Measurements from ENCODE around the gene MYCN.

MYCN gene

GRCh38 chr2:15979759-15980604 is 39.6 kb downstream of the MYCN start:
- H3K36me3 ChIP-seq (ENCODE audit: insufficient read depth, low read length): no peaks in the 10 kb centered on the region
- H3K9ac ChIP-seq (ENCODE audit: low read depth, low read length): no peak overlapping the region
- H3K4me3 ChIP-seq (ENCODE audit: low read length): no peak overlapping the region
- H3K4me1 ChIP-seq (ENCODE audit: control insufficient read depth, insufficient read depth, low read length): no peaks in the 10 kb centered on the region
- H3K9me3 ChIP-seq (replicated peaks; ENCODE audit: low read length): no peaks in the 10 kb centered on the region
- H3K27me3 ChIP-seq (ENCODE audit: control insufficient read depth, insufficient read depth, low read length): no peaks in the 10 kb centered on the region
- H3K4me2 ChIP-seq (ENCODE audit: low read length): no peak overlapping the region

DNA sequence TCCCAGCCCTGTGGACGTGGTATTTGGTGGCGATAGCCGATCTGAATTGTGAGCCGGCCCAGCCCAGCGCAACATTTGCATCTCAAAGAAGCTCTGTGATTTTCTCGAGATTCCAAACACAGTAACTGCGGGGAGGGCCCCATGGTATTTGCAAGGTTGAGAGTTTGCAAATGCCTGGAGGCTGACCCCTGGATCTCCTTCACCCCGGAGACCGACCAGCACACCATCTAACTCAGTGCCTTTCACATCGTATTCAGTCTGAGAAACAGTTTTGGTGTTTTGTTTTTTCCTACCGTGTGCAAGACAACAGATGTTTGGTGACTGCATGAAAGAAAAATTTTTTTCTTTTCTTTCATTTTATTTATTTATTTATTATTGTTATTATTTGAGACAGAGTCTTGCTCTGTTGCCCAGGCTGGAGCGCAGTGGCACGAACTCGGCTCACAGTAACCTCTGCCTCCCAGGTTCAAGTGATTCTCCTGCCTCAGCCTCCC is 40.3 kb downstream of the MYCN start:
- Histone ChIP-seq H3K4me3 (ENCODE audit: low read length) (no peak overlapping the region), H3K27me3 (ENCODE audit: control insufficient read depth, insufficient read depth, low read length) (no peaks in the 10 kb centered on the region), H3K4me2 (ENCODE audit: low read length) (no peak overlapping the region), H3K9ac (ENCODE audit: low read depth, low read length) (no peak overlapping the region), H3K9me3 (replicated peaks; ENCODE audit: low read length) (no peaks in the 10 kb centered on the region), H3K4me1 (ENCODE audit: control insufficient read depth, insufficient read depth, low read length) (no peaks in the 10 kb centered on the region), H3K36me3 (ENCODE audit: insufficient read depth, low read length) (no peaks in the 10 kb centered on the region)

DNA sequence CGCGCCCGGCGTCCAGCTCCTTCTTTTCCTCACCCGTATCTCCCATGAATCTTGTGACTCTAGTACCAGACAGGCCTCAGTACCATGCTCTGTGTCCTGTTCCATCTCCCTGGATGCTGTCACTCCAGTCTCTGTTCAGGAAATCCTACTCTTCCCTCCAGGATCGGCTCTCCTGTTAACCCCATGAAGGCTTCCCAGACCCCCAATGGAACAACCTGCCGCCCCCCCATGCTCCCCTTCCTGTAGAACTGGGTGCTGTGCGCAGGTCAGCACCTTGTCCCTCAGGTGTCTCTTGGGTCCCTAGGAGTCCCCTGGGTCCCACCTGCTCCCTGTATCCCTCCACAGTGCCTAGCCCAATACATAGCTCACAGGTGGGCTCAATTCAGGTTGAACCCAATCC is 41.3 kb downstream of the MYCN start:
- no peak overlapping the region for H3K9ac ChIP-seq (ENCODE audit: low read depth, low read length)
- H3K4me1 ChIP-seq (ENCODE audit: control insufficient read depth, insufficient read depth, low read length): no peaks in the 10 kb centered on the region
- H3K9me3 ChIP-seq (replicated peaks; ENCODE audit: low read length): no peaks in the 10 kb centered on the region
- no peaks in the 10 kb centered on the region for H3K27me3 ChIP-seq (ENCODE audit: control insufficient read depth, insufficient read depth, low read length)
- no peak overlapping the region for H3K4me2 ChIP-seq (ENCODE audit: low read length)
- H3K4me3 ChIP-seq (ENCODE audit: low read length): no peak overlapping the region
- H3K36me3 ChIP-seq (ENCODE audit: insufficient read depth, low read length): no peaks in the 10 kb centered on the region

DNA sequence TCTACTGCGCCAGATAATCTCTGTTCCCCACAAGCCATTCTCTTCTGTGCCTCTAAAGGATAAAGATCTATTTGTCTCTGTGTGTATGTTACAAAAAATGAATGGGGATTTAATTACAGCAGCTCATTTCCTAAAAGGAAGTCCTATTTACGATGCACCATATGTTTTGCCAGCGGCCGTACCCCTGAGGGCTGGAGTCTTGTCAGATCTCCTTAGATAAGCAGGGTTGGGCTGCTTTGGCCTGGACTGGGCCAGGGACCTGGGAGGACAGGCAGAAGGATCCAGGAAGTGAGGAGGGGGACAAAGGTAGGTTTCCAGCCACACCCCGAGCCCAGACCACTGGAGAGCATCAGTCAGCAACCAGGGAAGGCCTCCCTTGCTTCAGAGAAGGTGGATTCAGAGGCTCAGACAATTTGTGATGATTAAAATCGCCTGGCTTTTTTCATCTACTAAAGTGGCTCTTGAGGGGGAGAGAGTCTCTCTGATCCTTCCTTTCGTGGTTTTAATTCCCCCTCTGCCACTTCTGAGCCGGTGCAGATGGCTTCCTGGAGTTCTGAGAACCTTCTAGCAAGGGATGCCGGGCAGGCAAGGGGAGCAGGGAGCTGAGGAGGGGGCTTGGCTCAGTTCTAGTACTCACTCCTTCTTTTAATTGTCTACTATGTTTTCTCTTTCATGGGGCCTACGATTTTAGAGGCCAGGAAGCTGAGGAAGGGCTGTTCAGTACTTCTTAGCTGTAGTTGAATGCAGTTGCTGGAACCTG is 42.1 kb downstream of the MYCN start:
- Histone ChIP-seq H3K4me1 (ENCODE audit: control insufficient read depth, insufficient read depth, low read length) (no peaks in the 10 kb centered on the region), H3K9ac (ENCODE audit: low read depth, low read length) (no peak overlapping the region), H3K9me3 (replicated peaks; ENCODE audit: low read length) (no peaks in the 10 kb centered on the region)

GRCh38 chr2:15983496-15983895 is 43.1 kb downstream of the MYCN start:
- H3K4me3 ChIP-seq (ENCODE audit: low read length): no peak overlapping the region
- no peak overlapping the region for H3K4me2 ChIP-seq (ENCODE audit: low read length)
- no peaks in the 10 kb centered on the region for H3K27me3 ChIP-seq (ENCODE audit: control insufficient read depth, insufficient read depth, low read length)
- H3K9me3 ChIP-seq (replicated peaks; ENCODE audit: low read length): no peaks in the 10 kb centered on the region
- H3K4me1 ChIP-seq (ENCODE audit: control insufficient read depth, insufficient read depth, low read length): no peaks in the 10 kb centered on the region
- H3K9ac ChIP-seq (ENCODE audit: low read depth, low read length): no peak overlapping the region
- no peaks in the 10 kb centered on the region for H3K36me3 ChIP-seq (ENCODE audit: insufficient read depth, low read length)

More for the DNA sequence above, 42.1 kb downstream of the MYCN start:
- Histone ChIP-seq H3K4me2 (ENCODE audit: low read length) (no peak overlapping the region), H3K27me3 (ENCODE audit: control insufficient read depth, insufficient read depth, low read length) (no peaks in the 10 kb centered on the region), H3K4me3 (ENCODE audit: low read length) (no peak overlapping the region), H3K36me3 (ENCODE audit: insufficient read depth, low read length) (no peaks in the 10 kb centered on the region)

DNA sequence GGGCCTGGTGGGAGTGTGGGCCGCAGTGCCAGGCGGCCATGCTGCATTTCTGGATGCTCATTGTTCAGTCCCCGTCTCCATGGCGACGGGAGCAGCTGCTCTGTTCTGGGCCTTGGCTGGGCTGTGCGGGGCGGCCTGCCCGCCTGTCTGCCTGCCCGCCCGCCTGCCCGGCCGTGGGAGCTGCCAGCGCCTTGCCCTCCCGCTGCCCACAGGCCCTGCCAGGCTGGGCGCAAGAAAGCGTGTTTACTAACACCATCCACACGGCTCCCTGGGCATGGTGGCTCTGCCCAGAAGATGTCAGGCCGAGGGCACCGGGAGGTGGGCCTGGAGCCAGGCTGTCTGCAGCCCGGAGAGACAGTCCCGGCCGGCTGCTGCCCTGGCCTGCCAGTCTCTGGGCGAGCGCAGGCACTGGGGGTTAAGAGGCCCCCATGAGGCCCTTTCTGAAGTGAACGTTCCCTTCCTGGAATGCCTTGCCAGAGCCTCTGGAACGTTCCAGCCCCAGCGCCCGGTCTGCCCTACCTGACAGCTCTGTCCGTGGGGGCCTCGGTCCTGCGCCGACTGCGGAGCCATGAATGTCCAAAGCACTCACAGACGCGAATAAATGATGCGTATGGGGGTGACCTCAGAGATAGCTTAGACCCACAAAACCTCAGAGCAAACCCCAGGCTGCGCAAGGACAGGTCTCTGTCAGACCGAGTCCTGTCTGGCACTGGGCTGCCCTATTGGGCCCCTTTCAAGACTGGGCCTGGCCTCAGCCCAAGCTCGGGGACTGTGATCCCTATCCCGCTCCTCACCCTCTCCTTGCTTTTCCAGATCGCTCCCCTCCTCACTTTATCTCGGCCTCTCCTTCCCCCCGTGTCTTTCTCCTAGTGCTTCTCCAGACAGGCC is 44.3 kb downstream of the MYCN start:
- Histone ChIP-seq H3K9me3 (replicated peaks; ENCODE audit: low read length) (no peaks in the 10 kb centered on the region), H3K27me3 (ENCODE audit: control insufficient read depth, insufficient read depth, low read length) (no peaks in the 10 kb centered on the region), H3K9ac (ENCODE audit: low read depth, low read length) (no peak overlapping the region), H3K4me2 (ENCODE audit: low read length) (no peak overlapping the region), H3K4me1 (ENCODE audit: control insufficient read depth, insufficient read depth, low read length) (no peaks in the 10 kb centered on the region), H3K4me3 (ENCODE audit: low read length) (no peak overlapping the region), H3K36me3 (ENCODE audit: insufficient read depth, low read length) (no peaks in the 10 kb centered on the region)

GRCh38 chr2:15985531-15985930 is 45.2 kb downstream of the MYCN start:
- no peaks in the 10 kb centered on the region for H3K27me3 ChIP-seq (ENCODE audit: control insufficient read depth, insufficient read depth, low read length)
- no peak overlapping the region for H3K4me3 ChIP-seq (ENCODE audit: low read length)
- H3K9me3 ChIP-seq (replicated peaks; ENCODE audit: low read length): no peaks in the 10 kb centered on the region
- H3K4me1 ChIP-seq (ENCODE audit: control insufficient read depth, insufficient read depth, low read length): no peaks in the 10 kb centered on the region
- H3K9ac ChIP-seq (ENCODE audit: low read depth, low read length): no peak overlapping the region
- H3K36me3 ChIP-seq (ENCODE audit: insufficient read depth, low read length): no peaks in the 10 kb centered on the region
- no peak overlapping the region for H3K4me2 ChIP-seq (ENCODE audit: low read length)

- Histone ChIP-seq H3K36me3 (ENCODE audit: insufficient read depth, low read length) (no peaks in the 10 kb centered on the region), H3K9ac (ENCODE audit: low read depth, low read length) (no peak overlapping the region), H3K4me1 (ENCODE audit: control insufficient read depth, insufficient read depth, low read length) (no peaks in the 10 kb centered on the region), H3K4me3 (ENCODE audit: low read length) (no peak overlapping the region), H3K4me2 (ENCODE audit: low read length) (no peak overlapping the region), H3K9me3 (replicated peaks; ENCODE audit: low read length) (no peaks in the 10 kb centered on the region), H3K27me3 (ENCODE audit: control insufficient read depth, insufficient read depth, low read length) (no peaks in the 10 kb centered on the region)
Measured at GRCh38 chr2:15986068-15986560, 45.8 kb downstream of the MYCN start.

DNA sequence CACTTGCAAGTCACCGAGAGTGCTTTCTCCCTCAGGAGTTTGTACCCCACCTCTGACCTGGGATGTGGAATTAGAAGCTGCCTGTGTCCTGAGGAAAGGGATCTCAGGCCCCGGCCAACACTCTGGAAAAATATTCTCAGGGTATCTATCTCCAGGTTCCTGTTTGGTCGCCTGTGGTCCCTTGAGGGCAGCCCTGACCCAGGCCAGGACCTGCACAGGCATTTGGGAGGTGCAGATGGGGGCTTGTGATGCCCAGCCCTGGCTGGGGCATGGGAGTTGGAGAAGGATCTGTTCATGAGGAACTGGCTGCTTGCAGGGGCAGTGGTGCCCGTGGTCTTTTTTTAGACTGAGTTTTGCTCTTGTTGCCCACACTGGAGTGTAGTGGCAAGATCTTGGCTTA is 46.3 kb downstream of the MYCN start:
- Histone ChIP-seq H3K4me3 (ENCODE audit: low read length) (no peak overlapping the region), H3K4me2 (ENCODE audit: low read length) (no peak overlapping the region), H3K27me3 (ENCODE audit: control insufficient read depth, insufficient read depth, low read length) (no peaks in the 10 kb centered on the region), H3K4me1 (ENCODE audit: control insufficient read depth, insufficient read depth, low read length) (no peaks in the 10 kb centered on the region), H3K36me3 (ENCODE audit: insufficient read depth, low read length) (no peaks in the 10 kb centered on the region), H3K9me3 (replicated peaks; ENCODE audit: low read length) (no peaks in the 10 kb centered on the region), H3K9ac (ENCODE audit: low read depth, low read length) (no peak overlapping the region)

GRCh38 chr2:15988733-15989132 is 48.4 kb downstream of the MYCN start:
- no peaks in the 10 kb centered on the region for H3K36me3 ChIP-seq (ENCODE audit: insufficient read depth, low read length)
- no peak overlapping the region for H3K4me2 ChIP-seq (ENCODE audit: low read length)
- no peak overlapping the region for H3K4me3 ChIP-seq (ENCODE audit: low read length)
- no peaks in the 10 kb centered on the region for H3K9me3 ChIP-seq (replicated peaks; ENCODE audit: low read length)
- no peak overlapping the region for H3K9ac ChIP-seq (ENCODE audit: low read depth, low read length)
- no peaks in the 10 kb centered on the region for H3K27me3 ChIP-seq (ENCODE audit: control insufficient read depth, insufficient read depth, low read length)
- no peaks in the 10 kb centered on the region for H3K4me1 ChIP-seq (ENCODE audit: control insufficient read depth, insufficient read depth, low read length)

DNA sequence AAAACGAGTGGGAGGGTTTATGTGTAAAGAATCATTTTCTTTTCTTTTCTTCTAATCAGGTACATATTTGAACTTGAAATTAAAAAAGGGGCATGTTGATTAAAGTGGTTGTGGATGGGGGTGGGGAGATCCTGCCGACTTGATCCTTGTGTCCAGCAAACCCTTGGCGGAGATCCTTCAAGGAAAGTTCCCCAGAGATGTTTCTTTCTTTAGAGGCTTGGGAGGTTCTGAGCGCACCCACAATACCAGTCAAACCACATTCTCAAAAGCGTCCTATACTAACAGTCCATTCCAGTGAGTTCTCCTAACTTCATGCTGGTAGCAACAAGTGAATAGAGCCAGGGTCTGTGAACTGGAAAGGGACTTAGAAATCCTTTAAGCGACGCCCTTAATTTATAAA is 49.2 kb downstream of the MYCN start:
- H3K4me3 ChIP-seq (ENCODE audit: low read length): no peak overlapping the region
- no peaks in the 10 kb centered on the region for H3K9me3 ChIP-seq (replicated peaks; ENCODE audit: low read length)
- H3K36me3 ChIP-seq (ENCODE audit: insufficient read depth, low read length): no peaks in the 10 kb centered on the region
- no peak overlapping the region for H3K4me2 ChIP-seq (ENCODE audit: low read length)
- H3K9ac ChIP-seq (ENCODE audit: low read depth, low read length): no peak overlapping the region
- H3K4me1 ChIP-seq (ENCODE audit: control insufficient read depth, insufficient read depth, low read length): no peaks in the 10 kb centered on the region
- H3K27me3 ChIP-seq (ENCODE audit: control insufficient read depth, insufficient read depth, low read length): no peaks in the 10 kb centered on the region
